ENCODE results near the gene AAK1. TPM values are rescaled to one million over a fixed set of nuclear protein-coding genes. Genes with fewer than 3 reads are reported as not detected.

The AAK1 gene
- total and polyA plus RNA-seq, 10 of the 15 experiments (the other 5 are each of a cell fraction or from before 2014, with no cell fraction given) = 2.9 to 41.4 (median 17.5) TPM

DNA sequence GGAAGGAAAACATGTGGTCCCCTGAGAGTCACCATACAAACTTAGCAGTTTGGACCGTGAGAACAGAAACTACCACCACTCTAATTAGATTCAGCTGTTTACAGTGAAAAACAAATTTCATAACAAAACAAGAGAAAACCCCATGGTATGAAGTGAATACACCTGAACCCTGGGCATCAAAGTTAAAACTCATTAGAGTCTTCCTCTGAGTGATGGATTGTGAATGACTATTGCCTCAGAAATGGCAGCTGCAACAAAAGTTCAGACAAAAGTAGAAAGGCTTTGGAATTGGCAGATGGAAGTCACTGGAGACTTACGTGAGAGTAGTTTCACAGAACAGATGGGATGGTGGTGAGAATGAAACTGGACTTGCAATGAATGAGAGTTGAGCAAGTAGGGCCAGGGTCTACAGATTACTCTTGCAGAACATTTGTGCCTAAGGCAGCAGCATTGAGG is 98.0 kb downstream of the AAK1 start (continued):
- TF ChIP-seq, protein P1, sequence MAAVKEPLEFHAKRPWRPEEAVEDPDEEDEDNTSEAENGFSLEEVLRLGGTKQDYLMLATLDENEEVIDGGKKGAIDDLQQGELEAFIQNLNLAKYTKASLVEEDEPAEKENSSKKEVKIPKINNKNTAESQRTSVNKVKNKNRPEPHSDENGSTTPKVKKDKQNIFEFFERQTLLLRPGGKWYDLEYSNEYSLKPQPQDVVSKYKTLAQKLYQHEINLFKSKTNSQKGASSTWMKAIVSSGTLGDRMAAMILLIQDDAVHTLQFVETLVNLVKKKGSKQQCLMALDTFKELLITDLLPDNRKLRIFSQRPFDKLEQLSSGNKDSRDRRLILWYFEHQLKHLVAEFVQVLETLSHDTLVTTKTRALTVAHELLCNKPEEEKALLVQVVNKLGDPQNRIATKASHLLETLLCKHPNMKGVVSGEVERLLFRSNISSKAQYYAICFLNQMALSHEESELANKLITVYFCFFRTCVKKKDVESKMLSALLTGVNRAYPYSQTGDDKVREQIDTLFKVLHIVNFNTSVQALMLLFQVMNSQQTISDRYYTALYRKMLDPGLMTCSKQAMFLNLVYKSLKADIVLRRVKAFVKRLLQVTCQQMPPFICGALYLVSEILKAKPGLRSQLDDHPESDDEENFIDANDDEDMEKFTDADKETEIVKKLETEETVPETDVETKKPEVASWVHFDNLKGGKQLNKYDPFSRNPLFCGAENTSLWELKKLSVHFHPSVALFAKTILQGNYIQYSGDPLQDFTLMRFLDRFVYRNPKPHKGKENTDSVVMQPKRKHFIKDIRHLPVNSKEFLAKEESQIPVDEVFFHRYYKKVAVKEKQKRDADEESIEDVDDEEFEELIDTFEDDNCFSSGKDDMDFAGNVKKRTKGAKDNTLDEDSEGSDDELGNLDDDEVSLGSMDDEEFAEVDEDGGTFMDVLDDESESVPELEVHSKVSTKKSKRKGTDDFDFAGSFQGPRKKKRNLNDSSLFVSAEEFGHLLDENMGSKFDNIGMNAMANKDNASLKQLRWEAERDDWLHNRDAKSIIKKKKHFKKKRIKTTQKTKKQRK (IDR thresholded peaks at IDR 0.05; ENCODE audit: low read depth, low read length) = no peak
- TF ChIP-seq NFIC (IDR thresholded peaks at IDR 0.05; ENCODE audit: low read depth, low read length) (peak; percentile 67; the same call in 1 of the 2 replicates), GATAD2B (conservative IDR thresholded peaks at IDR 0.05; ENCODE audit: low read depth) (0 out of 2 replicates have a peak, but pooled peaks have one; percentile 39), SREBF1 (IDR thresholded peaks at IDR 0.05; ENCODE audit: low read length) (no peak), WRNIP1 (IDR thresholded peaks at IDR 0.05; ENCODE audit: borderline replicate concordance, low read depth, low read length) (no peak), EZH2 (IDR thresholded peaks at IDR 0.05; ENCODE audit: borderline replicate concordance, control insufficient read depth, low read depth, low read length) (no peak), BCL11A (IDR thresholded peaks at IDR 0.05; ENCODE audit: low read depth, low read length) (0 out of 2 replicates have a peak, but pooled peaks have one; percentile 31), CHD1 (IDR thresholded peaks at IDR 0.05; ENCODE audit: low read depth, low read length) (no peak), ATF7 (IDR thresholded peaks at IDR 0.05; ENCODE audit: low read depth) (no peak), NFYA (IDR thresholded peaks at IDR 0.05; ENCODE audit: borderline replicate concordance, low read depth, low read length) (no peak), PML (IDR thresholded peaks at IDR 0.05; ENCODE audit: low read length) (0 out of 2 replicates have a peak, but pooled peaks have one; percentile 30), SMARCA5 (IDR thresholded peaks at IDR 0.05) (no peak), MEF2B (IDR thresholded peaks at IDR 0.05; ENCODE audit: partially characterized antibody, poor library complexity, severe bottlenecking) (peak; percentile 90), MXI1 (IDR thresholded peaks at IDR 0.05; ENCODE audit: low read depth, low read length) (no peak), CREB1 (IDR thresholded peaks at IDR 0.05; ENCODE audit: low read depth) (no peak), CBX5 (IDR thresholded peaks at IDR 0.05; ENCODE audit: low read depth) (no peak), RELA (IDR thresholded peaks at IDR 0.05; ENCODE audit: borderline replicate concordance, partially characterized antibody) (no peak), SREBF2 (IDR thresholded peaks at IDR 0.05; ENCODE audit: low read length) (no peak), EED (IDR thresholded peaks at IDR 0.05; ENCODE audit: low read depth) (peak; percentile 50; the same call in 1 of the 2 replicates)
- TF ChIP-seq, protein P2, sequence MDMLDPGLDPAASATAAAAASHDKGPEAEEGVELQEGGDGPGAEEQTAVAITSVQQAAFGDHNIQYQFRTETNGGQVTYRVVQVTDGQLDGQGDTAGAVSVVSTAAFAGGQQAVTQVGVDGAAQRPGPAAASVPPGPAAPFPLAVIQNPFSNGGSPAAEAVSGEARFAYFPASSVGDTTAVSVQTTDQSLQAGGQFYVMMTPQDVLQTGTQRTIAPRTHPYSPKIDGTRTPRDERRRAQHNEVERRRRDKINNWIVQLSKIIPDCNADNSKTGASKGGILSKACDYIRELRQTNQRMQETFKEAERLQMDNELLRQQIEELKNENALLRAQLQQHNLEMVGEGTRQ (IDR thresholded peaks at IDR 0.05; ENCODE audit: borderline replicate concordance, low read depth, low read length) = no peak
- TF ChIP-seq, protein P3, sequence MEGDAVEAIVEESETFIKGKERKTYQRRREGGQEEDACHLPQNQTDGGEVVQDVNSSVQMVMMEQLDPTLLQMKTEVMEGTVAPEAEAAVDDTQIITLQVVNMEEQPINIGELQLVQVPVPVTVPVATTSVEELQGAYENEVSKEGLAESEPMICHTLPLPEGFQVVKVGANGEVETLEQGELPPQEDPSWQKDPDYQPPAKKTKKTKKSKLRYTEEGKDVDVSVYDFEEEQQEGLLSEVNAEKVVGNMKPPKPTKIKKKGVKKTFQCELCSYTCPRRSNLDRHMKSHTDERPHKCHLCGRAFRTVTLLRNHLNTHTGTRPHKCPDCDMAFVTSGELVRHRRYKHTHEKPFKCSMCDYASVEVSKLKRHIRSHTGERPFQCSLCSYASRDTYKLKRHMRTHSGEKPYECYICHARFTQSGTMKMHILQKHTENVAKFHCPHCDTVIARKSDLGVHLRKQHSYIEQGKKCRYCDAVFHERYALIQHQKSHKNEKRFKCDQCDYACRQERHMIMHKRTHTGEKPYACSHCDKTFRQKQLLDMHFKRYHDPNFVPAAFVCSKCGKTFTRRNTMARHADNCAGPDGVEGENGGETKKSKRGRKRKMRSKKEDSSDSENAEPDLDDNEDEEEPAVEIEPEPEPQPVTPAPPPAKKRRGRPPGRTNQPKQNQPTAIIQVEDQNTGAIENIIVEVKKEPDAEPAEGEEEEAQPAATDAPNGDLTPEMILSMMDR (IDR thresholded peaks at IDR 0.05 in 2 of 3, conservative IDR thresholded peaks at IDR 0.05 in 1 of 3; ENCODE audit: control insufficient read depth in 2 of 3, extremely low read depth in 1 of 3, insufficient read depth in 1 of 3, low read depth in 3 of 3, low read length in 3 of 3) = no peak
- TF ChIP-seq, protein P4, sequence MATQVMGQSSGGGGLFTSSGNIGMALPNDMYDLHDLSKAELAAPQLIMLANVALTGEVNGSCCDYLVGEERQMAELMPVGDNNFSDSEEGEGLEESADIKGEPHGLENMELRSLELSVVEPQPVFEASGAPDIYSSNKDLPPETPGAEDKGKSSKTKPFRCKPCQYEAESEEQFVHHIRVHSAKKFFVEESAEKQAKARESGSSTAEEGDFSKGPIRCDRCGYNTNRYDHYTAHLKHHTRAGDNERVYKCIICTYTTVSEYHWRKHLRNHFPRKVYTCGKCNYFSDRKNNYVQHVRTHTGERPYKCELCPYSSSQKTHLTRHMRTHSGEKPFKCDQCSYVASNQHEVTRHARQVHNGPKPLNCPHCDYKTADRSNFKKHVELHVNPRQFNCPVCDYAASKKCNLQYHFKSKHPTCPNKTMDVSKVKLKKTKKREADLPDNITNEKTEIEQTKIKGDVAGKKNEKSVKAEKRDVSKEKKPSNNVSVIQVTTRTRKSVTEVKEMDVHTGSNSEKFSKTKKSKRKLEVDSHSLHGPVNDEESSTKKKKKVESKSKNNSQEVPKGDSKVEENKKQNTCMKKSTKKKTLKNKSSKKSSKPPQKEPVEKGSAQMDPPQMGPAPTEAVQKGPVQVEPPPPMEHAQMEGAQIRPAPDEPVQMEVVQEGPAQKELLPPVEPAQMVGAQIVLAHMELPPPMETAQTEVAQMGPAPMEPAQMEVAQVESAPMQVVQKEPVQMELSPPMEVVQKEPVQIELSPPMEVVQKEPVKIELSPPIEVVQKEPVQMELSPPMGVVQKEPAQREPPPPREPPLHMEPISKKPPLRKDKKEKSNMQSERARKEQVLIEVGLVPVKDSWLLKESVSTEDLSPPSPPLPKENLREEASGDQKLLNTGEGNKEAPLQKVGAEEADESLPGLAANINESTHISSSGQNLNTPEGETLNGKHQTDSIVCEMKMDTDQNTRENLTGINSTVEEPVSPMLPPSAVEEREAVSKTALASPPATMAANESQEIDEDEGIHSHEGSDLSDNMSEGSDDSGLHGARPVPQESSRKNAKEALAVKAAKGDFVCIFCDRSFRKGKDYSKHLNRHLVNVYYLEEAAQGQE (IDR thresholded peaks at IDR 0.05; ENCODE audit: low read depth, low read length) = no peak

Measured in GM12878 (cell line).